ENCODE measurements around the gene ARHGAP44. TPM values are rescaled to one million over a fixed set of nuclear protein-coding genes. Genes with fewer than 3 reads are reported as not detected.

The ARHGAP44 gene
- total RNA-seq, 2 donors from 2014 or later: 46.3 to 51.5 TPM

- Histone ChIP-seq H3K27ac (no peak overlapping the region), H3K4me1 (no peaks in the 10 kb centered on the region), H3K9me3 (no peaks in the 10 kb centered on the region), H3K27me3 (no peaks in the 10 kb centered on the region), H3K36me3 (peaks cover 31% of the 10 kb centered on the region), H3K4me3 (no peak overlapping the region), H3K9ac (ENCODE audit: low read depth in 2 of 2, low read length in 2 of 2) (no peak overlapping the region)
- TF ChIP-seq CTCF (IDR thresholded peaks at IDR 0.05): no peak
- intact Hi-C loops (cut with DNase I): no loop called here
- DNase-seq: no peak
These were observed 206.0 kb downstream of the ARHGAP44 start for GRCh38 chr17:12995106-12995895.

GRCh38 chr17:12995896-12996295, 206.6 kb downstream of the ARHGAP44 start:
- no peaks in the 10 kb centered on the region for H3K4me1 ChIP-seq
- DNase-seq: no peak
- no peaks in the 10 kb centered on the region for H3K27me3 ChIP-seq
- peaks cover 31% of the 10 kb centered on the region for H3K36me3 ChIP-seq
- no peak overlapping the region for H3K4me3 ChIP-seq
- no peak overlapping the region for H3K27ac ChIP-seq
- H3K9me3 ChIP-seq: no peaks in the 10 kb centered on the region
- TF ChIP-seq CTCF (IDR thresholded peaks at IDR 0.05): no peak
- H3K9ac ChIP-seq (ENCODE audit: low read depth in 2 of 2, low read length in 2 of 2): no peak overlapping the region
- intact Hi-C loops (cut with DNase I): no loop called here

GRCh38 chr17:12996357-12996756, 207.1 kb downstream of the ARHGAP44 start:
- H3K4me1 ChIP-seq: no peaks in the 10 kb centered on the region
- H3K9me3 ChIP-seq: no peaks in the 10 kb centered on the region
- TF ChIP-seq CTCF (IDR thresholded peaks at IDR 0.05): no peak
- no peak for DNase-seq
- H3K27ac ChIP-seq: no peak overlapping the region
- H3K9ac ChIP-seq (ENCODE audit: low read depth in 2 of 2, low read length in 2 of 2): no peak overlapping the region
- peaks cover 31% of the 10 kb centered on the region for H3K36me3 ChIP-seq
- H3K4me3 ChIP-seq: no peak overlapping the region
- intact Hi-C loops (cut with DNase I): no loop called here
- no peaks in the 10 kb centered on the region for H3K27me3 ChIP-seq

- H3K36me3 ChIP-seq: peaks cover 31% of the 10 kb centered on the region
- no peaks in the 10 kb centered on the region for H3K27me3 ChIP-seq
- no peak overlapping the region for H3K4me3 ChIP-seq
- no peak overlapping the region for H3K9ac ChIP-seq (ENCODE audit: low read depth in 2 of 2, low read length in 2 of 2)
- TF ChIP-seq CTCF (IDR thresholded peaks at IDR 0.05): no peak
- DNase-seq: no peak
- no peaks in the 10 kb centered on the region for H3K4me1 ChIP-seq
- H3K27ac ChIP-seq: no peak overlapping the region
- intact Hi-C loops (cut with DNase I): no loop called here
- no peaks in the 10 kb centered on the region for H3K9me3 ChIP-seq
These were observed 207.6 kb downstream of the ARHGAP44 start for GRCh38 chr17:12996941-12997340.

- Histone ChIP-seq H3K9me3 (no peaks in the 10 kb centered on the region), H3K36me3 (peaks cover 40% of the 10 kb centered on the region), H3K9ac (ENCODE audit: low read depth in 2 of 2, low read length in 2 of 2) (no peak overlapping the region), H3K4me3 (no peak overlapping the region), H3K27ac (no peak overlapping the region), H3K27me3 (no peaks in the 10 kb centered on the region), H3K4me1 (no peaks in the 10 kb centered on the region)
- intact Hi-C loops (cut with DNase I): no loop called here
- DNase-seq: no peak
- no peak for TF ChIP-seq CTCF (IDR thresholded peaks at IDR 0.05)
These were observed 209.2 kb downstream of the ARHGAP44 start for GRCh38 chr17:12998461-12998860.
